K562 (cell line): ENCODE results near the gene POLA1. TPM values are rescaled to one million over a fixed set of nuclear protein-coding genes. Genes with fewer than 3 reads are reported as not detected.

ENCODE experiments used
- ATAC-seq: fragments of 200-7000 bp; cut with Tn5 transposase; 3 replicates; pipeline ENCODE4 v1.9.1; 2020; ENCODE audit warnings: moderate library complexity
- BruUV-seq: library from RNA; stranded (reverse); fragments of 400-500 nt; replicated peaks from 2 replicates; lab custom pipeline; 2021; lab: Mats Ljungman, UMichigan
- CTCF ChIA-PET: fragments of 300-600 bp; formaldehyde crosslinking; extraction: SDS; loops from one replicate; lab custom pipeline; 2021; ENCODE audit warnings: low intra/inter-chr PET ratio; lab: Yijun Ruan, JAX
- POLR2A ChIA-PET: fragments of 300-600, 350-650 bp; sonication (Branson Sonifier 250); formaldehyde crosslinking; extraction: SDS; loops from one replicate; lab custom pipeline; 2021; ENCODE audit warnings: antibody characterized with exemption, inconsistent platforms; lab: Yijun Ruan, JAX
- DNase-seq, 4 experiments: peaks; one replicate each; pipeline versions ENCODE4 v3.0.0 to v3.0.0-alpha.2; 2011 to 2018; ENCODE audit warnings: low spot score in 3 of 4, mixed read lengths in 3 of 4; ENCODE audit errors: extremely low read depth in 1 of 4
- FAIRE-seq: peaks from 2 replicates; lab custom pipeline; 2011; peaks lifted over from hg19 to GRCh38; lab: Jason Lieb, UNC
- H2AFZ ChIP-seq: 2 replicates; pipeline ENCODE4 v1.6.0; 2011; ENCODE audit warnings: low read depth, low read length, control low read depth, inconsistent platforms
- H3K27ac ChIP-seq: fragments of 200-600 bp; 3 replicates; pipeline ENCODE4 v1.8.0; 2011; ENCODE audit warnings: low read depth, mild to moderate bottlenecking, control low read depth, inconsistent platforms, low read length, moderate library complexity, mixed read lengths; ENCODE audit errors: extremely low read depth
- H3K27me3 ChIP-seq, 2 experiments: fragments of 300-600 bp in 1 of 2; 2 replicates in 1 of 2; 3 replicates in 1 of 2; pipeline versions ENCODE4 v1.6.0 to v1.8.0; 2011; ENCODE audit warnings: inconsistent platforms in 2 of 2, low read length in 2 of 2, mild to moderate bottlenecking in 1 of 2, mixed read lengths in 1 of 2, moderate library complexity in 1 of 2; ENCODE audit not compliant: control insufficient read depth in 2 of 2, insufficient read depth in 2 of 2
- H3K36me3 ChIP-seq: fragments of 300-600 bp; 3 replicates; pipeline ENCODE4 v1.8.0; 2011; ENCODE audit warnings: mild to moderate bottlenecking, low read length, inconsistent platforms; ENCODE audit not compliant: control insufficient read depth, insufficient read depth
- H3K4me1 ChIP-seq, 2 experiments: fragments of 200-600 bp in 1 of 2; replicated peaks in 1 of 2; 2 replicates in 1 of 2; 3 replicates in 1 of 2; pipeline versions ENCODE4 v1.5.1 to v1.8.0; 2011; ENCODE audit warnings: inconsistent platforms in 2 of 2, low read length in 2 of 2, mild to moderate bottlenecking in 1 of 2, mixed read lengths in 1 of 2, moderate library complexity in 1 of 2; ENCODE audit not compliant: control insufficient read depth in 2 of 2, insufficient read depth in 2 of 2
- H3K4me2 ChIP-seq: 2 replicates; pipeline ENCODE4 v1.6.1; 2011; ENCODE audit warnings: low read length, control low read depth, inconsistent platforms, mixed read lengths; ENCODE audit not compliant: insufficient read depth
- H3K4me3 ChIP-seq: fragments of 200-600 bp; sonication (generic), shearing (Covaris generic); 2 replicates; pipeline ENCODE4 v1.5.1; 2016; ENCODE audit warnings: control low read depth, inconsistent platforms
- H3K79me2 ChIP-seq: fragments of 200-600 bp; 3 replicates; pipeline ENCODE4 v1.8.0; 2011; ENCODE audit warnings: low read length, inconsistent platforms; ENCODE audit not compliant: control insufficient read depth, insufficient read depth
- H3K9ac ChIP-seq, 2 experiments: 2 replicates each; pipeline versions ENCODE4 v1.6.0 to v1.6.1; 2011; ENCODE audit warnings: low read depth in 2 of 2, low read length in 2 of 2, control low read depth in 1 of 2, inconsistent platforms in 1 of 2, mild to moderate bottlenecking in 1 of 2, mixed read lengths in 1 of 2; ENCODE audit not compliant: insufficient read depth in 1 of 2
- H3K9me1 ChIP-seq: one replicate; pipeline ENCODE4 v1.6.0; 2011; ENCODE audit warnings: inconsistent platforms, mild to moderate bottlenecking, low read length, moderate library complexity; ENCODE audit not compliant: control insufficient read depth, insufficient read depth
- H3K9me3 ChIP-seq: replicated peaks from 2 replicates; pipeline ENCODE4 v1.5.1; 2011; ENCODE audit warnings: low read depth, low read length, inconsistent platforms; ENCODE audit not compliant: control insufficient read depth, insufficient read depth
- H4K20me1 ChIP-seq: replicated peaks from 2 replicates; pipeline ENCODE4 v1.6.1; 2011; ENCODE audit warnings: low read length, inconsistent platforms, mixed read lengths; ENCODE audit not compliant: control insufficient read depth, insufficient read depth
- CHCHD3 ChIP-seq: fragments of 250-450 bp; sonication (Bioruptor Pico); IDR thresholded peaks from 2 replicates; pipeline ENCODE4 v2.1.2; 2022; ENCODE audit warnings: mild to moderate bottlenecking
- EGR1 ChIP-seq: fragments of 450-650 bp; conservative IDR thresholded peaks from 2 replicates; pipeline ENCODE4 v1.6.1; 2017; ENCODE audit warnings: mild to moderate bottlenecking
- ETV6 ChIP-seq, 3 experiments: fragments of 150-350 bp in 1 of 3; sonication (generic) in 1 of 3; formaldehyde crosslinking in 1 of 3; IDR thresholded peaks; 2 replicates each; pipeline versions ENCODE4 v1.6.1 to v1.8.0; 2014 to 2022; ENCODE audit warnings: borderline replicate concordance in 2 of 3, low read depth in 2 of 3, antibody characterized with exemption in 1 of 3, low read length in 1 of 3, mild to moderate bottlenecking in 1 of 3, missing genetic modification reagents in 1 of 3
- FOXJ2 ChIP-seq: fragments of 200-800 bp; sonication (Bioruptor generic); IDR thresholded peaks from 2 replicates; pipeline ENCODE4 v1.6.1; 2016; ENCODE audit warnings: missing genetic modification characterization, missing compliant biosample characterization
- GTF2E2 ChIP-seq: fragments of 200-800 bp; sonication (Bioruptor generic); IDR thresholded peaks from 2 replicates; pipeline ENCODE4 v1.6.1; 2016; ENCODE audit warnings: missing genetic modification characterization, missing compliant biosample characterization
- LARP7 ChIP-seq: fragments of 450-650 bp; IDR thresholded peaks from 2 replicates; pipeline ENCODE4 v1.6.1; 2016
- POLR3G ChIP-seq: IDR thresholded peaks from 2 replicates; pipeline ENCODE4 v1.6.1; 2011; ENCODE audit not compliant: insufficient read length, insufficient replicate concordance; ENCODE audit errors: extremely low read depth
- STAT5A ChIP-seq: IDR thresholded peaks from 2 replicates; pipeline ENCODE4 v1.6.1; 2012; ENCODE audit warnings: low read length, inconsistent platforms, borderline replicate concordance
- TRIM24 ChIP-seq, 2 experiments: fragments of 450-650 bp; IDR thresholded peaks; 2 replicates each; pipeline ENCODE4 v1.6.1; 2016
- TRIM28 ChIP-seq: fragments of 450-650 bp; IDR thresholded peaks from 2 replicates; pipeline ENCODE4 v1.6.1; 2017
- XRCC5 ChIP-seq: fragments of 200-400 bp; formaldehyde crosslinking; IDR thresholded peaks from 2 replicates; pipeline ENCODE4 v1.6.1; 2017; ENCODE audit warnings: low read depth, mild to moderate bottlenecking, low read length
- ZNF174 ChIP-seq: fragments of 250-450 bp; sonication (Bioruptor Pico); IDR thresholded peaks from 2 replicates; pipeline ENCODE4 v1.4.0; 2020; ENCODE audit warnings: mild to moderate bottlenecking
- ZNF217 ChIP-seq: sonication (generic); formaldehyde crosslinking; IDR thresholded peaks from 2 replicates; pipeline ENCODE4 v1.8.0; 2022; ENCODE audit warnings: mild to moderate bottlenecking, missing genetic modification reagents
- WGBS: fragments of 100-300 bp; shearing (Covaris generic); methylation state at CpG from one replicate; pipeline ENCODE4 v1.1.6; 2016; ENCODE audit warnings: low coverage, mixed read lengths; ENCODE audit not compliant: insufficient coverage; ENCODE audit errors: missing lambda C conversion rate; 5-methylcytosine and 5-hydroxymethylcytosine counted together
- in situ Hi-C: fragments of 300-500 bp; cut with MboI; formaldehyde crosslinking; loops from 4 replicates; pipeline ENCODE4 v1.15.0; 2018; ENCODE audit warnings: inconsistent platforms, mixed read lengths
- intact Hi-C: fragments of 100-400 bp; cut with micrococcal nuclease; formaldehyde crosslinking; loops from 2 replicates; pipeline ENCODE4 v1.14.2; 2022
- polyA plus RNA-seq, 8 experiments: library from polyadenylated mRNA; depleted of rRNA in 4 of 8; stranded (reverse) in 5 of 8; unstranded in 3 of 8; fragments of >200 nt; fragmentation: Nextera tagmentation in 2 of 8; fragmentation: Illumina TruSeq in 1 of 8; extraction: Ambion mirVana in 2 of 8; extraction: Trizol in 1 of 8; gene quantifications; 2 replicates each; pipeline versions ENCODE4 v1.2.1 to v1.2.3, GENCODE V29; 2011 to 2014; ENCODE audit warnings: inconsistent platforms in 1 of 8, missing spikeins in 1 of 8
- total RNA-seq, 7 experiments: library from RNA; depleted of rRNA in 6 of 7; stranded (reverse); fragments of >200 nt in 6 of 7; fragmentation: Illumina TruSeq in 2 of 7; extraction: Trizol in 2 of 7; gene quantifications; 2 replicates each; pipeline versions ENCODE4 v1.2.1 to v1.2.3, GENCODE V29; 2011 to 2021; ENCODE audit warnings: low replicate concordance in 1 of 7
- TF ChIP-seq, protein P1 (sequence below): fragments of 250-450 bp; sonication (Bioruptor Pico); IDR thresholded peaks from 2 replicates; pipeline ENCODE4 v1.4.0; 2020; ENCODE audit warnings: mild to moderate bottlenecking, moderate library complexity
- TF ChIP-seq, protein P2 (sequence below): fragments of 250-450 bp; sonication (Bioruptor Pico); IDR thresholded peaks from 2 replicates; pipeline ENCODE4 v1.9.0; 2021; ENCODE audit warnings: mild to moderate bottlenecking
- TF ChIP-seq, protein P3 (sequence below): IDR thresholded peaks from 2 replicates; pipeline ENCODE4 v1.6.1; 2016; ENCODE audit warnings: missing genetic modification characterization, missing compliant biosample characterization

POLA1 gene
- total and polyA plus RNA-seq, 9 of the 15 experiments (the other 6 are each of a cell fraction or from before 2014, with no cell fraction given): 8.6 to 48.4 (median 27.4) TPM

- TF ChIP-seq ETV6 (IDR thresholded peaks at IDR 0.05; ENCODE audit: borderline replicate concordance in 1 of 2, low read depth in 2 of 2, low read length in 1 of 2): no peak
- no peak for TF ChIP-seq ETV6 (CRISPR knock-in tag; IDR thresholded peaks at IDR 0.05; ENCODE audit: borderline replicate concordance)
- TF ChIP-seq EGR1: no peak
- TF ChIP-seq, protein P1, sequence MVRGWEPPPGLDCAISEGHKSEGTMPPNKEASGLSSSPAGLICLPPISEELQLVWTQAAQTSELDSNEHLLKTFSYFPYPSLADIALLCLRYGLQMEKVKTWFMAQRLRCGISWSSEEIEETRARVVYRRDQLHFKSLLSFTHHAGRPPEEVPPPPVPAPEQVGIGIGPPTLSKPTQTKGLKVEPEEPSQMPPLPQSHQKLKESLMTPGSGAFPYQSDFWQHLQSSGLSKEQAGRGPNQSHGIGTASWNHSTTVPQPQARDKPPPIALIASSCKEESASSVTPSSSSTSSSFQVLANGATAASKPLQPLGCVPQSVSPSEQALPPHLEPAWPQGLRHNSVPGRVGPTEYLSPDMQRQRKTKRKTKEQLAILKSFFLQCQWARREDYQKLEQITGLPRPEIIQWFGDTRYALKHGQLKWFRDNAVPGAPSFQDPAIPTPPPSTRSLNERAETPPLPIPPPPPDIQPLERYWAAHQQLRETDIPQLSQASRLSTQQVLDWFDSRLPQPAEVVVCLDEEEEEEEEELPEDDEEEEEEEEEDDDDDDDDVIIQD: no peak
- TF ChIP-seq XRCC5: no peak
Measured at GRCh38 chrX:25004485-25005032, 310.8 kb downstream of the POLA1 start (continued).

DNA sequence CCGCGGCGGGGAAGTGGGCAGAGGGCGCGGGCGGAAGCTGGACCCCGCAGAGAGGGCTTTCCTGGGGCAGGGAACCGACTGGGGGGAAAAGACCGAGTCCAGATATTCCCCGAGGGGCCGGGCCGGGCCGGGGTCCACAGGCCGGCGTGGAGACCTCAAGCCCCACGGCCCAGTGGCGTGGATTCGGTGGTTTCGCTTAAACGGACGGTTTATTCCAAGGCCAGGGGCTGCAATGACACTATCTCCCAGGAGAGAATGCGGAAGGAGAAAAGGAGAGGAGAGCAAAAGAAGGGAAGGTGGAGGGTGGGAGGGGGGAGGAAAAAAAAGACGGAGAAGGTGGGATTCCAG is 311.3 kb downstream of the POLA1 start:
- Histone ChIP-seq H3K4me3 (no peak overlapping the region), H3K9me3 (no peaks in the 10 kb centered on the region), H3K27ac (no peak overlapping the region), H3K9ac (no peak overlapping the region), H3K9me1 (no peaks in the 10 kb centered on the region), H3K27me3 (peaks cover 2 to 20% of the 10 kb centered on the region in 2 experiments; a peak in 3 of 5 replicates), H4K20me1 (no peaks in the 10 kb centered on the region), H2AFZ (no peak overlapping the region), H3K36me3 (no peaks in the 10 kb centered on the region), H3K79me2 (no peaks in the 10 kb centered on the region), H3K4me1 (peaks cover 0 to 8% of the 10 kb centered on the region in 2 experiments; a peak in 2 of 5 replicates), H3K4me2 (no peak overlapping the region)
- intact Hi-C loops: no loop called here
- BruUV-seq: no TSS peak
- DNase-seq (no peak), FAIRE-seq (no peak), ATAC-seq (no peak)
- TF ChIP-seq ZNF174 (CRISPR knock-in tag) (no peak), LARP7 (no peak), POLR3G (no peak), TRIM28 (no peak), ZNF217 (CRISPR knock-in tag) (no peak), STAT5A (no peak), CHCHD3 (CRISPR knock-in tag) (no peak), ETV6 (IDR thresholded peaks at IDR 0.05; ENCODE audit: borderline replicate concordance in 1 of 2, low read depth in 2 of 2, low read length in 1 of 2) (no peak), ETV6 (CRISPR knock-in tag; IDR thresholded peaks at IDR 0.05; ENCODE audit: borderline replicate concordance) (no peak), TRIM24 (IDR thresholded peaks at IDR 0.05) (no peak), FOXJ2 (tag) (no peak), GTF2E2 (tag) (no peak)
- TF ChIP-seq, protein P2, sequence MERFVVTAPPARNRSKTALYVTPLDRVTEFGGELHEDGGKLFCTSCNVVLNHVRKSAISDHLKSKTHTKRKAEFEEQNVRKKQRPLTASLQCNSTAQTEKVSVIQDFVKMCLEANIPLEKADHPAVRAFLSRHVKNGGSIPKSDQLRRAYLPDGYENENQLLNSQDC (CRISPR knock-in tag): no peak
- TF ChIP-seq, protein P3, sequence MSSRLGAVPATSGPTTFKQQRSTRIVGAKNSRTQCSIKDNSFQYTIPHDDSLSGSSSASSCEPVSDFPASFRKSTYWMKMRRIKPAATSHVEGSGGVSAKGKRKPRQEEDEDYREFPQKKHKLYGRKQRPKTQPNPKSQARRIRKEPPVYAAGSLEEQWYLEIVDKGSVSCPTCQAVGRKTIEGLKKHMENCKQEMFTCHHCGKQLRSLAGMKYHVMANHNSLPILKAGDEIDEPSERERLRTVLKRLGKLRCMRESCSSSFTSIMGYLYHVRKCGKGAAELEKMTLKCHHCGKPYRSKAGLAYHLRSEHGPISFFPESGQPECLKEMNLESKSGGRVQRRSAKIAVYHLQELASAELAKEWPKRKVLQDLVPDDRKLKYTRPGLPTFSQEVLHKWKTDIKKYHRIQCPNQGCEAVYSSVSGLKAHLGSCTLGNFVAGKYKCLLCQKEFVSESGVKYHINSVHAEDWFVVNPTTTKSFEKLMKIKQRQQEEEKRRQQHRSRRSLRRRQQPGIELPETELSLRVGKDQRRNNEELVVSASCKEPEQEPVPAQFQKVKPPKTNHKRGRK (tag): no peak
- POLR2A ChIA-PET: no interaction called here
- in situ Hi-C loops: no loop called here
- CTCF ChIA-PET: no interaction called here
- 64% methylated on average over 5 of the region's 23 CpGs for WGBS
